Kidney tubule cell (primary cell): ENCODE results near the gene FAM76B.
"Not testable (repeated sequence)": the region's sequence is repeated elsewhere in the genome, so short reads cannot be mapped to it uniquely, and the experiment has no call there.

Experiments
- DNase-seq: peaks from one replicate; pipeline ENCODE4 v3.0.0-alpha.2; 2018; ENCODE audit warnings: low spot score

Gene FAM76B

DNA sequence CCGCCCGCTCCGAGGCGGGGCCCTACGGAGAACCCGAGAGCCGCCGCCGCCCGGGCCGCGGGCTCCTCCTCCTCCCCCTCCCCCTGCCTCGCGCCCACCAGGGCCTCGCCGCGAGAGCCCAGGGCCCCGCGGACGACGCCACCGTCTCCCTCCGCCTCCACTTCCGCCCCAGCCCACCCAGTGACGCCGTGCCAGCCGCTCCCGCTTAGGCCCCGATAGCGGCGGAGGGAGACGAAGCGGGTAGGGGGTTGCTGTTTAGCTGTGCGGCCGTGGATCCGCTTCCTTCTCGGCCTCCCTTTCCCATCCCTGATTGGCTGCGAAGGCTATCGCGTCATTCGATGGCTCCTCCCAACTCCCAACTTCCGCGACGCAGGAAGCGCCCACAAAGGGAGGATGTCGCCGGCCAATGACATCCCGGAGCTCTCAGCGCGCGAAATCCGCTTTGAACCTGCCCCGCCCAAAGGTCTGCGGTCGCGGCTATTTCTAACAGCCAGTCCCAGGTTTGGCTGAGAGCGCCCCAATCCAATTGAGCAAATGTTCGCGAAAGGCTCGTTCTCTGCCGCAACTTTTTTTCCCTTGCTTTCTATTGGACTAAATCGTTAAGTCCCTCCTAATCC lies at the start of gene FAM76B:
Gene FAM76B (minus strand): TSS at position 277 of the 617 bp plus-strand sequence. CDS start 304 bp downstream, outside the sequence.
- peak; percentile 99 for DNase-seq

DNA sequence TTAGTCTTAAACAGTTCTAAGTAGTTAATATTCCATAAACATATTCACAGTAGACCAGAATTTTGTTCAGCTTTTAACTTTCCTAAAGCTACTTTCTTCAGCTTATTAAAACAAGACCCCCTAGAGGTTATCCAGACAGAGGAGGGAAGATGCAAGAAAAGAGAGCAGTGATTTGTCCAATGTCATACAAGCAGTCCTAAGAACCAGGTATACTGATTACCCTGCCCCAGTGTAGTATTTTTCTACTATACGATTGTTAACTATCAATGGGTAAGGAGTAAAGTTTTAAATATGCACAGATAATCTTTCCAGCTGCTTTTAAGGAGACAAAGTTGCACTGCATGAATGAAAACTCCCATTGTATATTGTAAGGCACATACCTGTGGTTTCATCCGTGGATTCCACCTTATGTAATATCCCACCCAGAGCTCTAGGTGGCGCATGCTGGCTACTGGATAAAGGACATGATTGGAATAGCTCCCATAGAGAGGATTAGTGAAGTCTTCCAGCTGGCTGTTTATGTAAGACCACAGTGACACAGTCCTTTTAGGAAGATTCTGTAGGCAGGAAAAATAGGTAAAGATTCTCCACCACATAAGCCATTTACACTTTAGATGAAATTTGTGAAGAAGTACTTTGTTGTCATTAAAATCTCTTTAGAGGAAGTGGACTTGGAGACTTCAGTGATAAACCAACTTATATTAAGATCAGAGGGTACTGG lies 46.3 kb upstream of the FAM76B start:
- peak; percentile 89 for DNase-seq

DNA sequence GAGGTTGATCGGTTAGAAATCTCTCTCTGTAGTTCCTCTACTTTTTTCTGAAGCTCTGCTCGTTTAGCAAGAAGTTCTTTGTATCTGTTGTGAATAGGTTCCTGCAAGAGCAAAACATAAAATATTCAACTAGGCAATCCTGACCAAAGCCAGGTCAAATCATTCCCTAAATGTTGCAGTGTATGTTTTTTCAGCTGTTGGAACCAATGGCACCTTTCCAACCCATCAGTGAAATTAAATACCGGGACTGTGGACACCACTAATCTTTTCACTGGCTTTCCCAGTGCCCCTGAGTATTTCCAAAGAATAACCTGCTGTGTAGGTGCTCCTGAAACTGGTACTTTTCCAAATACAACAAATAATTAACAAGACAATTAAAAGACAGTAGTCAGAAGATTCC lies 45.8 kb upstream of the FAM76B start:
- DNase-seq, result no peak

DNA sequence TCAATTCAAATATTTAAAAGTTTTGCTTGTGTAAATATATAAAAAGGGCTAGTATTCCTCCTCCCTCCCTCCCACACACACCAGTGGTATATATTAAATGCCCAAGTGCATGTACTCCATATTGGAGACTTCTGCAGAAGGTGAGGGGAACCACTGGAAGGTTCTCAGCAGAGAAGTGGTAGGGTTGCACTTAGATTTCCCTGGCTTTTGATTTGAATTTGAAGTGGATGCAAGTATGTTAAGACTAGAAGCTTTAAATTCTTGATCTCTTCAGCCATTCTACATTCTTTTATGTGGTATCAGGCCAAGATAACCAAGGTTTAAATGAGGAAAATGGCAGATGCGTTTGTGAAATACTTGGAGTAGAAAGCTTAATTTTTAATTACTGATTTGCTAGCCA lies 43.8 kb upstream of the FAM76B start:
- no peak for DNase-seq

DNA sequence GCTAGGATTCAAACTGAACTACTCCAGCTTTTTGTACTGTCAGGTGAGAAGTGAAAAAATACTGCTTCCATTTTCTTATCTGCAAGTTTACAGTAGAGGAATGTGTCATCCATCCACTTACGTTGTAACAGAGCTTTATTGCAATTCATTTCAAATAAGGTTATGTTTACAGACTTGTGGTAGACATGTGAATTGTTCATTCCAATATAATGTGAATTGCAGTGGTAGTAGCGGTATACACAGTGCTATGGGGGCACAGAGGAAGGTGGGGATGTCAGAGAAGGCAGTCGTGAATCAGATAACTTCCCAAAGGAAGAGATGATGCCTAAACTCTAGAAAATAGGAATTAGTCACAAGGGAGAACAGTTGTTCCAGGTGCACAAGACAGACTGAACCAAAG lies 43.2 kb upstream of the FAM76B start:
- no peak for DNase-seq

DNA sequence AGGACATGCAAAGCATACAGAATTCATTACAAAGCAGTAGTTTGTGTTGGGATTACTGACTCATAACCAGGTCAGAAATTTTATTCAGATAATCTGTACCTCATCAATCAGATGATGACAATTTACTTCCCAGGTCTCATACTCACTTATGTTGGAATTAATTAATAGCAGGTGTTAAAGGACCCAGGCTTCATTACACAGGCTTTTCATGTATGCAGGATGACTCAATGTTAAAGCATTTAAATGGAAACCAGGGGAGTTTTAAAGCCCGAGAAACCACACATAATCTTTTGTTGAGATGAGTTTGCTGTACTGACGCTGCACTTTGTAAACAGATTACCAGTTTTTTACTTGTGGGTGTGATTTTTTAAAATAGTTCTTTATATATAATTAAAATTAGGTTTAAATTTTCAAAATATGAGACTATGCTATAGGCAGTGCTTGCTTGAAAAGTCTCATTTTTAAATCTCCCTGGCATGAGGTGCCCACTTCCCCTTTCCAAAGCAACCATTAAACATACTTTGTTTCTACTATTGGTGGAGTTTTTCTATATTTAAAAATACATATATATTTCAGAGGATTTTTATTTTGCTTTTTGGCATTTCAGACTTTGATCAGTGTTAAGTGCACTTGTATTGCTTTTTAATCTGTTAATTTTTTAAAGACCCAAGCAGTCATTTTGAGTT lies 41.8 kb upstream of the FAM76B start:
- DNase-seq, result peak; percentile 80

DNA sequence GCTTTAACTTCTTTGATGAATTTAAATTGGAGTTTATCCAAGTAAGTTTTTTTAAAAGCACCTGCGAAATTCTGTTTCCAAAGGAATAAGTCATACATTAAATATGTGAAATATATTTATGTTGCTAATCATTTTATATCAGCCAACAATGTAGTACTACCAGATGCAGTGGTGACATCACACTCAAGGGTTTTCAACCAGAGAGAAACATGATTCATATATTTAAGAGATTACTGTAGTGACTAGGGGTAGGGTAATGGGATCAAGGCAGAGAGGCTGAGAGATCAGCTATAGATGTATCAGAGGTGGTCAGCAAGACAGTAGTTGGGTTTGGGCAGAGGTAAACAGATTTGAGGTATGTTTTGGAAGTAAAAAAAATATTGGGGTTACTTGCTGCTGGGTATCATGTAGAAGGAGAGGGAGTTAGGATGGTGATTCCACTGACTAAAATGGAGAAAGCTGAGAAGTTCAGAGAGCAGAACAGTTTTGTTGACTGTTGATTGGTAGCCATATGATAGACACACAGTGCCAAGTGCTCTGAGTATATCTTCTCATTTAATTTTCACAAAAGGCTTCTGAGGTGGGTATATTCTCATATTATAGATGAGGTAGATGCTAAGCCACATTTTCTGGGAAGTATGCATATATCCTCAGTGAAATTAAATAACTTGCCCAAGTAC lies 40.1 kb upstream of the FAM76B start:
- DNase-seq, result peak; percentile 23

DNA sequence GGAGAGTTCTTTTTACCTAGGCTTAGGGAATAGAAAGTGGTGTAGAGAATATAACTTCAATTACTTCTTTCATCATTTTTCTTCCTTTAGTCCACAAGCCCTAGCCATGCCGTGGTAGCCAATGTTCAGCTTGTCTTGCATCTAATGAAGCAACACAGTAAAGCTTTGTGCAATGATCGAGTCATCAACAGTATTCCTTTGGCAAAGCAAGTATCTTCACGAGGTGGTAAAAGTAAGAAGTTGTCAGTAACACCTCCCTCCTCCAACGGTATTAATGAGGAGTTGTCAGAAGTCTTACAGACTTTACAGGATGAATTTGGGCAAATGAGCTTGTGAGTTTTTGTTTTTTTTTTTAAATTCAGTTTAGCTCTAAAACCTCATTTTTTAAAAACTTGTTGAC lies 38.1 kb upstream of the FAM76B start:
- no peak for DNase-seq

DNA sequence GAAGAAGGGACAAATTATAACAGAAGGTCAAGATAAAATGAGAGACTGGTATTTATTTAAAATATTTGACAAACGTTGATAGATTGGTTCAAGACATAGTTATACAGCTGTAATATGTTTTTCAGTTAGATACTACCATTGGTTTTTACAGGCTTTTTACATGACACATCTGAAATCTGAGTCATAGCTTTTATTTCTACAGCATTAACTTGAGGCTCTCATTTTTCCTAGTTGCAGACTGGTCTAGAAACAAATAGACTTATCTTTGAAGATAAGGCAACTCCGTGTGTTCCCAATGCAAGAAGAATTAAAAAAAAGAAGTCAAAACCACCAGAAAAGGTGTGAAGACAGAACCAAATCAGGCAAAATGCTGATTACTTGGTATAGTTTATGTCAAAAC lies 32.1 kb upstream of the FAM76B start:
- peak; percentile 18 for DNase-seq

DNA sequence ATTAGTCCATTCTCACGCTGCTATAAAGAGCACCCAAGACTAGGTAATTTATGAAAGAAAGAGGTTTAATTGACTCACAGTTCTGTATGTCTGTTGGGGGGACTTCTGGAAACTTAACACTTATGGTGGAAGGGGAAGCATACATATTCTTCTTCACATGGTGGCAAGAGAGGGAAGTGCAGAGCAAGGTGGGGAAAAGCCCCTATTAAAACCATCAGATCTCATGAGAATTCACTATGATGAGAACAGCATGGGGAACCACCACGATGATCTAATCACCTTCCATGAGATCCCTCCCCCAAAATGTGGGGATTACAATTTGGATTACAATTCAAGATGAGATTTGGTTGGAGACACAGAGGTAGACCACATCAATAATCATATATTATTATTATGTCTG lies 26.5 kb upstream of the FAM76B start:
- DNase-seq, result no peak

DNA sequence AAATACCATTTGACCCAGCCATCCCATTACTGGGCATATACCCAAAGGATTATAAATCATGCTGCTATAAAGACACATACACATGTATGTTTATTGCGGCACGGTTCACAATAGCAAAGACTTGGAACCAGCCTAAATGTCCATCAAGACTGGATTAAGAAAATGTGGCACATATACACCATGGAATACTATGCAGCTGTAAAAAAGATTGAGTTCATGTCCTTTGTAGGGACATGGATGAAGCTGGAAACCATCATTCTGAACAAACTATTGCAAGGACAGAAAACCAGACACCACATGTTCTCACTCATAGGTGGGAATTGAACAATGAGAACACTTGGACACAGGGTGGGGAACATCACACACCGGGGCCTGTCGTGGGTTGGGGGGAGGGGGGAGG lies 21.5 kb upstream of the FAM76B start:
- DNase-seq, result not testable (repeated sequence)

DNA sequence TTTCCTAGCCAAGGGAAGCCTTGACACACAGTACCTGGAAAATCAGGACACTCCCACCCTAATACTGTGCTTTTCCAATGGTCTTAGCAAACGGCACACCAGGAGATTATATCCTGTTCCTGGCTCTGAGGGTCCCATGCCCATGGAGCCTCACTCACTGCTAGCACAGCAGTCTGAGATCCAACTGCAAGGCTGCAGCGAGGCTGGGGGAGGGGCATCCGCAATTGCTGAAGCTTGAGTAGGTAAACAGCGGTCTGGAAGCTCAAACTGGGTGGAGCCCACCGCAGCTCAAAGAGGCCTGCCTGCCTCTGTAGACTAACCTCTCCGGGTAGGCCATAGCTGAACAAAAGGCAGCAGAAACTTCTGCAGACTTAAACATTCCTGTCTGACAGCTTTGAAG lies 16.9 kb upstream of the FAM76B start:
- DNase-seq, result not testable (repeated sequence)

DNA sequence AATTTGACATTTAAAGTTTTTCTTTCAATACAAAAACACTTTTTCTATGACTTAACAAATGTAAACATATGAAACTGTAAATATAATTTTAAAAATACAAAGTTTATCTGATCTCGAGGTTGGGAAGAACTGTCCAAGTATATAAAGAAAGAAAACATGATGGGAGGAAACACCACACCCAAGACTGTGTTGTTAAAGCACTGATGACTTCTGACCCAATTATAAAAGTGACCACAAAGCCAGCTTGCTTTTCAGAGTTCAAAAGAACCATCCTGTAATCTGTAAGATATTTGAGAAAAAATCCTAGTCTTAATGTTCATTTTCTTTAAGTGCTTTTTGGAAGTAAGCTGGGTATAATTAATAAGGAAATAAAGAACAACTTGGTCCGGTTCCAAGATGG lies 16.3 kb upstream of the FAM76B start:
- no peak for DNase-seq

DNA sequence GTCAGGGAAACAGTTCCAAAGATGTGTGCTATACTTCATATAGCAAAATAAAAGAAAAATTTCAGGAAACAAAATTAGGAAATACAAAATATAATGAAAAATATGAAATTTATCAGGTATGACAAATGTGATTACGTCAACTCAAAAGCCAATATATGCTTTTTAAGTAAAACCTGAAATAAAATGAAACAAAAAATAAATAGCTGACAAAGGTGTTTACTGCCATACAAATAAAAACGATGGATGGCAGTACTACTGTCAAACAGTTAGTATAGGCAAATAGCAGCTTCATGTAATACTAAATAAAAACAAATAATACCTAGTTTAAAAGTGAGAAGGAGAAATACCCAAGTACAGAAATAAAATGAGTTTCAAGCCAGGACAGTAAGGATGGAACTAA lies 14.4 kb upstream of the FAM76B start:
- DNase-seq, result no peak

DNA sequence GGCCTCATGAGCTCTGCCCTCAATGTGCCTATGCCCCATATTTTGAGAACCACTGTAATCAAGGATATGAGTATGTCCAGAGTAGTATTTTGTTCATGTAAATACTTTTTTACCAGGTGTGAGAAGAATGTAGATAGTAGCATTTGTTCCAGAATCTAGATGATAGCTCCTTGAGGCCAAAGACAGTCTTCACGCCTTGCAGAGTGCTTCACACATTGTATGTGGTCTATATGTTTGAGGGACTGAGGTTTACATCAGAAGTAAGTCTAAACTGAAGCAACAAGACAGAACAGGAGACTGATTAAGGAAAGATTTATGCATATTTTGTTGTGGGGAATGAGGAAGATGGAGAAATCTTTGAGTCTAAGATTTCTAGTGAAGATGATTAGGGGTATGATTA lies 13.2 kb upstream of the FAM76B start:
- no peak for DNase-seq

DNA sequence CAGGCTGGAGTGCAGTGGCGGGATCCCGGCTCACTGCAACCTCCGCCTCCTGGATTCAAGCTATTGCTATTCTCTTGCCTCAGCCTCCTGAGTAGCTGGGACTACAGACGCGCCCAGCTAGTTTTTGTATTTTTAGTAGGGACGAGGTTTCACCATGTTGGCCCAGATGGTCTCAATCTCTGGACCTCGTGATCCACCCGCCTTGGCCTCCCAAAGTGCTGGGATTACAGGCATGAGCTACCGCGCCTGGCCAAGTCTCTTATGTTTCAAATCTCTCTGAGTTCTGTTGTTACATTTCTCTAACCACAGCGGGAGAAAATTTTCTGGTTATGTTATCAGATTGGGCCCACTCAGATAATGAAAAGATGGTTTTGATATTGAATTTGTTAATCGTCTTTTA lies 10.9 kb upstream of the FAM76B start:
- no peak for DNase-seq

DNA sequence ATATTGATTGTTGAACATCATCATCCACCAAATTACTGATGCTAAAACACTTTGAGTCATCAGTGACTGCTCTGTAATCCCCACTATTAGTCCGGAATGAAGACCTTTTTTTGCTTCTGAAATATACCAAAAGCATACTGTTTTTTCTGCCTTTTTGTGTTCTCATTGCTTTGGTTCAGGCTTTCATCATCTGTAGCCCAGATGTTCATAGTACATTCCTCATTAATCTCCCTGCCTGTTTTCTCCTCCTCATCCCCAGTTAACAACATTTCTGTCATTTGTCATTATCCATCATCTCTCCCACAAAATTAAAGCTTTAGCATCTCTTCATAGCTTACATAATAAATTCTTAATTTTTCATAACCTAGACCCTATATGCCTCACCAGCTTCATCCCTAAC lies 10.0 kb upstream of the FAM76B start:
- DNase-seq, result no peak

DNA sequence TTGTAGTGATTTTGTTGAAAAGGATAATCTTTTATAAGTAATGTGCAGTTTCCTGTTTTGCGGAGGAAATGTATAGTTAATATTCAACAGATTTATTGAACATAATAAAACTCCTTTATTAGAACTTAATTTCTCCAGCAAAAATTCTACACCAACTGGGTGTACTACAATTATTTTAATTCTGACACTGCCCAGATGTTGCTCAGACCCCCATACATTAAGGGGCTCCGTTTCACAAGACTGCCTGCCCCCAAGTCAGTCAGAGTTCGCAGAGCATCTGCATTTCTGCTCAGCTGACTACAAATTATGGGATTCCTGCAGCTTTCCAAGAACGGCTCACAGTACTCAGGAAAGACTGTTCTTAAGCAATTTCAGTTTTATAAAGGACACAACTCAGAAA lies 6.9 kb upstream of the FAM76B start:
- DNase-seq, result no peak

DNA sequence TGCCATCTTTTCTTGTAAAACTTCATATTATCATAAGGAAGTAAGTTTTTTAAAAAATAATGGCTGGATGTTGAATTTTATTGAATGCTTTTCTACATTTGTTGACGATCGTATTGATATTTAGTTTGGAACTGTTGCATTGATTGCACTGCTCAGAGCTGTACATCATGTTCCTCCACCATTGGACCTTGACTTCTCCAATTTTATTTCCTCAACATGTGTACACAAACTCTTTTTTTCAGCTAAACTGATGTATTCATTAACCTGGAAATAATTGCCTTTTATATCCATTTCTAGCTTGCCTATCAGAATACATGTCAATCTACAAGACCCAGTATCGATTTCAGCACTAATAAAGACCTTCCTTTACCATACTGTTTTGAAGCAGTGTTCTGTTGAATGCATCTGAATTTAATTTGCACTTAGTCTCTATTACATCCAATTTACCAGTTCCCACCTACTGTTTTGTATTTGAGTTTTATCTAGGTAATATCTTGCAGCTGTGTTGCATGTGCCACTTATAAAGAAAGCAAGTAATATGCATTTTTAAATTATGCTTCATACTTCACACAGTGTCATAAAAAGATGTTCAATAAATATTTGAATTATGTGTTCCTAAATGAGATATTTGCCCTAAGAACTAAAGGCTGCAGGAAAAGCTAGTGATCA lies 6.2 kb upstream of the FAM76B start:
- no peak for DNase-seq

DNA sequence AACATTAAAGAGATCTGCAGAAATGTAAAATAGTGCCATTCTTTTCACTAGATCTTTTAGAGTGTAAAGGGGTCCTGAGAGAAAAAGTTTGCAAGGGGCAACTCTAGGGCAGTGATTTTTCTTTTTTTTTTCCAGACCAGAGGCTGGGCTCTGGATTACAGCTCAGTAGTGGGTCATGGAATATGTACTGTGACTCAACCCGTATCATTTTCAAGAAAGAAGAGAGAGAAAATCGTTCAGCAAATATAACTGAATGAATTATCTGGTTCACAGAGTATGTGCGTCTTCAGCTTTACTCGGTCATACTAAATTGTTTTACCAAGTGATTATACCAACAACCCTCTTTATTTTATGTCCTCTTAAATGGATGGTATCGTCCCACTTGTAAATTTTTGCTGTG lies 4.5 kb upstream of the FAM76B start:
- no peak for DNase-seq

DNA sequence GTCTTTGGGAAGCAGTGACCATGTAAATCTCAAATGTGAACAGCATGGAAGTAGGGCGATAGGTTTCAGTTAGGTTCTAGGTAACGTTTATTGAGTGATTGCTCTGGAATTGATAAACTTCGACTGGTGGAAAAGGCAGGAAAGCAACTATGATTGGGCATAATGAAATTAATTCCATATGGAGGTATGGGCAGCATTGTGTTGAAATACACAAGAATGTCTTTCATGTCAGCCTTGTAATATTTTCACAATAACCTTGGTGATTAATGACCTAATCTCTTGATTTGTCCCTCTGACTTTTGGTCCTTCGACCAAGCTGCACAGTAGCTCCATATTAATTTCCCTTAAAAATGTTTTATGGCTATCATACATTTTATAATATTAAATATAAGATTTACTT lies 3.5 kb upstream of the FAM76B start:
- no peak for DNase-seq

DNA sequence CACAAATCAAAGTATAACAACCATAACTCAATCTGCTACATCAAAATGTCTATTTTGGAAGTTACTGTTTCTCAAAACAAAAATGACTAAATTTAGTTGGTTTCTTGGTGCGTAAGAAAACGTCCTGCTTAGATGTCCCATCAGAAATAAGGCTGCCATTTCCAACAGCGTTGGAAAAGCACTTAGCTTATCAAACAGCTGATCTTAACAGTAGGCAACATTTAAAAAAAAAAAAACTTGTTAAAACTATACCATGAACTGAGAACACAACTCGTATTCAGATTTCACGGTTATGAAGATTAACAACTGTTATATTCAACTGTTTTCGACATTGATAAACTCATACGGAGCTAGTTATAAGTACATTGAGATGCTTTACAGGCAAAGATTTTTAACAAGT lies 3.1 kb upstream of the FAM76B start:
- no peak for DNase-seq
